DMS153 treated with DMSO at 0.1 percent for 48 hours (cell line): Measurements from ENCODE around the gene ASB18.

Source experiments
- DNase-seq: peaks from one replicate; lab custom pipeline; 2025; ENCODE audit not compliant: unreplicated experiment; lab: John Stamatoyannopoulos, UW

Gene ASB18

GRCh38 chr2:236244256-236244655 lies 19.9 kb downstream of the ASB18 start:
- DNase-seq, result no peak

GRCh38 chr2:236242057-236242495 lies 22.1 kb downstream of the ASB18 start:
- DNase-seq, result no peak

- DNase-seq, result no peak
Observed at GRCh38 chr2:236241181-236242056, 22.8 kb downstream of the ASB18 start.

GRCh38 chr2:236240228-236240990 lies 23.8 kb downstream of the ASB18 start:
- DNase-seq, result no peak

GRCh38 chr2:236239276-236240065 lies 24.7 kb downstream of the ASB18 start:
- DNase-seq, result no peak

- no peak for DNase-seq
Observed at GRCh38 chr2:236238751-236239150, 25.5 kb downstream of the ASB18 start.

- no peak for DNase-seq
Observed at GRCh38 chr2:236237468-236238190, 26.6 kb downstream of the ASB18 start.

GRCh38 chr2:236236559-236237452 lies 27.4 kb downstream of the ASB18 start:
- no peak for DNase-seq

- no peak for DNase-seq
Observed at GRCh38 chr2:236229186-236229585, 35.0 kb downstream of the ASB18 start.

- no peak for DNase-seq
Observed at GRCh38 chr2:236223675-236224074, 40.5 kb downstream of the ASB18 start.

GRCh38 chr2:236221798-236222197 lies 42.4 kb downstream of the ASB18 start:
- DNase-seq, result no peak

- DNase-seq, result no peak
Observed at GRCh38 chr2:236219411-236219810, 44.8 kb downstream of the ASB18 start.

GRCh38 chr2:236217926-236218325 lies 46.3 kb downstream of the ASB18 start:
- no peak for DNase-seq

GRCh38 chr2:236216711-236217110 lies 47.5 kb downstream of the ASB18 start:
- no peak for DNase-seq

GRCh38 chr2:236215761-236216333 lies 48.4 kb downstream of the ASB18 start:
- DNase-seq, result no peak

- no peak for DNase-seq
Observed at GRCh38 chr2:236215196-236215595, 49.0 kb downstream of the ASB18 start.

- DNase-seq, result no peak
Observed at GRCh38 chr2:236214376-236214995, 49.7 kb downstream of the ASB18 start.

- DNase-seq, result no peak
Observed at GRCh38 chr2:236211296-236211695, 52.9 kb downstream of the ASB18 start.

GRCh38 chr2:236210536-236210935 lies 53.7 kb downstream of the ASB18 start:
- DNase-seq, result no peak
